NK-92 (cell line): ENCODE results near the gene MAGEA8.
"Not testable (repeated sequence)": the region's sequence is repeated elsewhere in the genome, so short reads cannot be mapped to it uniquely, and the experiment has no call there.

ENCODE experiments used
- DNase-seq: peaks from one replicate; lab custom pipeline; 2025; ENCODE audit not compliant: unreplicated experiment; lab: John Stamatoyannopoulos, UW

The MAGEA8 gene, protein sequence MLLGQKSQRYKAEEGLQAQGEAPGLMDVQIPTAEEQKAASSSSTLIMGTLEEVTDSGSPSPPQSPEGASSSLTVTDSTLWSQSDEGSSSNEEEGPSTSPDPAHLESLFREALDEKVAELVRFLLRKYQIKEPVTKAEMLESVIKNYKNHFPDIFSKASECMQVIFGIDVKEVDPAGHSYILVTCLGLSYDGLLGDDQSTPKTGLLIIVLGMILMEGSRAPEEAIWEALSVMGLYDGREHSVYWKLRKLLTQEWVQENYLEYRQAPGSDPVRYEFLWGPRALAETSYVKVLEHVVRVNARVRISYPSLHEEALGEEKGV

DNA sequence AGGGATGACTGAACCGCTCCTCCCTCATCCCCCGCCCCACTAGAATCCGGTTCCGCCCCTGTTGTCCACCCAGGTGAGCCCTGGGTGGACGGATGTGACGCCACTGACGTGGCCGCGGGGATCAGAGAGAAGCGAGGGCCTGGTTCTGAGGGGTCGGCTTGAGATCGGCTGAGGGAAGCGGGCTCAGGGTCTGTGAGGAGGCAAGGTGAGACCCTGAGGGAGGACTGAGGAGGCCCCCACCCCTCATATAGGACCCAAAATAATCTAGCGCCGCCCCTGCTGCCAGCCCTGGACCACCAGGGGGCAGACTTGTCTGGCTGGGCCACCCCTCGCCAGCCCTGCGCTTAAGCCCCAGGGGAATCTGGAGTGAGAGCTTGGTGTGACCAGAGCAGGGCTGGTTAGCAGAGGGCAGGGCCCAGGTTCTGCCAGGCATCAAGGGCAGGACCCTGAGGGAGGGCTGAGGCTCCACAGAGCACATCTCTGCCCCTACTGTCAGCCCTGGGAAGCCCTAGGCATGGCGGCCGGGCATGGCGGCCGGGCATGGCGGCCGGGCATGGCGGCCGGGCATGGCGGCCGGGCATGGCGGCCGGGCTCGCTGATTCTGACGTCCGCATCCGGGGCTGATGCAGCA is at the start of gene MAGEA8:
MAGEA8 (plus strand) TSS at position 103 of the 631 bp plus-strand sequence. CDS start 3,090 bp downstream, outside the sequence.
- DNase-seq: no peak

DNA sequence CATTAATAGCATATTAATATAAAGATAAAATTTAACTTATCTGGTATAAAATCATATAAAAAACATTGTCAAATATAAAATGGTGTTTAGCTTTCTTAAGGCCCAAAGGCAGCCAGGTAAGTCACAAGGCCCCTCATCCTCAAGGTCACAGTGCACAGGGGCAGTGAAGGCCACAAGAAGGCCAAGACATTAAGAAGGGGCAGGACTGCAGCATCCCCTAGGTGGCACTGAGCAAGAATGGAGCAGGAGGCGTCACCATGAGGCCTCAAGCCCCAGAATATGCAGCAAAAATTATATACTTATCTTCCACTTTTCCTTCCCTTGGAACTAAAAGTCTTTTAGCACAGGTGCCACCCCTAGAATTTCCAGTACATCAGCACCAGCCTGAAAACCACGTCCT is 49.5 kb upstream of the MAGEA8 start:
- DNase-seq: no peak

DNA sequence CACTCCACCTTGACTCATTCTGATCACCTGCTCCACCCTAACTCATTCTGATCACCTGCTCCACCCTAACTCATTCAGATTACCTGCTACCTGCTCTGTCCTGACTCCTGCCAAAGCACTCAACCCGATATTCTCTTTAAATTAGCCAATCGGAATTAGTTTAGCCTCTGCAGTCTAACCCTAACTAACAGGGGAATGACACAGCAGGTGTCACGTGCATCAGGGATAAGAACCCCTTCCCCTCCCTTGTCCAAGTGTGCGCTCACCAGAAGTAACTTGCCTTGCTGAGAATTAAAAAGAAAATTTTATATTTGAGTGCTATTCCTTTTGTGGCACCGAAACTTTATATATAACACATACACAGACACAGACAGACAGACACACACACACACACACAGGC is 44.3 kb upstream of the MAGEA8 start:
- not testable (repeated sequence) for DNase-seq

DNA sequence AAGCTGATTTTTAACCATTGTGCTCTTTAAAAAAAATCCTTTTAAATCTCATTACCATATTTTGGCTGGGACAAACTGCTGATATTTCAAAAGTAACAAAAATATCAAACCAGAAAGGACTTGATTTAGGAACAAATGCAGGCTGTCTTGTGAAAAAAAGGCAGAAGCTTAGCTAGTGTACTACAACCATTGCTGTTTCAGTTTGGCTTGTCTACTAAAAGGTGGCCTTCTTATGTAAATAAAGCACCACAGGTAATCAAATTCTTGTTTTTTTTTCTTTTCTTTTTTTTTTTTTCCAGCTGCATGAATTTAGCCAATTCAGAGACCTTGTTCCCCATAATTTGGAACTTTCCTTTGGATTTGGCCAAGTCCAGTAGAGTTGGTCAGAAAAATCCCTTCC is 43.8 kb upstream of the MAGEA8 start:
- DNase-seq: no peak

DNA sequence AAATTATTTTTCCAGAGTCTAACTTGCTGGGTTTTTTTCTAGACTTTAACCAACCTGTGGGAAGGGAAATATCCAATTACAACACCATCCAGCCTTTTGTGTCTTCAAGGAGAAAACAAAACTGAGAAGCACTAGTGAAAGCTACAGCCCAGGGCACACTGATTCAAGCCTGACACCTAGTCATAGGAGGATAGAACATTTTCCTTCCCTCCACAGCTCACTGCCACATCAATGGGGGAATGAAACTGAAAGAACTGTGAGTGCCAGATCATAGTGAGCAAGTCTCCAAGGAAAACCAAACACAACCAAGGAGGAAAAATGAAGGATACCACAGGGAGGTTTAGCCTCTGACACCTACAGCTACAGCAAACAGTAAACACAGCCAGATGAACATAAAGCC is 43.3 kb upstream of the MAGEA8 start:
- no peak for DNase-seq

DNA sequence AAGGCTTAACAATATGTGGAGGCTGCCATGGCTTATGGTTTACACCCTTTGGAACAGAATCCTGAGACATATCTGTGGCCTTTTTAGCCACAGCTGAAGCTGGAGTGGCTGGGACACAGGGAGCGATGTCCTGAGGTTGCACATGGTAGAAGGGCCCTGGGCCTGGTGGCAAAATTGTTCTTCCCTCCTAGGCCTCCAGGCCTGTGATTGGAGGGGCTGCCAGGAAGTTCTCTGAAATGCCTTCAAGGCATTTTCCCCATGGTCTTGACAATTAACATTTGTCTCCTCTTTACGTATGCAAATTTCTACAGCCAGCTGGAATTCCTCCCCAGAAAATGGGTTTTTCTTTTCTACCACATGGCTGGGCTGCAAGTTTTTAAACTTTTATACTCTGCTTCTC is 39.1 kb upstream of the MAGEA8 start:
- no peak for DNase-seq

DNA sequence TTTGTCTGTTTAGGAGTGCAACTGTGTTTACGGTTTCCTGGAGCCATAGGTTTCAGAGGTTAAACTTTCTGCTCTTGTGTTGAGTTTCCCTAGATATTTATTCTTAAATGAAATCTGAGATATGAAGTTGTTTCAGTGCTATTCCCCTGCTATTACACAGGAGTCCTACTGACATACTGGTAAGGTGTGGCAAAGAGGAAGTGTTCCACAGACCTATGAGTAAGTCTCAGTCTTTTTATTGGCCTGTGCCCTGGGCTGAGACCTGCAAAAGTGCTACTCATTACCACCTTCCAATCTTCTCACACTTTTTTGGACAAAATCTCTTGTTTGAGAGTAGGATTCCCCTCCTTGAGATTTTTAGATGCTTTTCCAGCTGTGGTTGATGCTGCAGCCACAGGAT is 35.6 kb upstream of the MAGEA8 start:
- DNase-seq: no peak

DNA sequence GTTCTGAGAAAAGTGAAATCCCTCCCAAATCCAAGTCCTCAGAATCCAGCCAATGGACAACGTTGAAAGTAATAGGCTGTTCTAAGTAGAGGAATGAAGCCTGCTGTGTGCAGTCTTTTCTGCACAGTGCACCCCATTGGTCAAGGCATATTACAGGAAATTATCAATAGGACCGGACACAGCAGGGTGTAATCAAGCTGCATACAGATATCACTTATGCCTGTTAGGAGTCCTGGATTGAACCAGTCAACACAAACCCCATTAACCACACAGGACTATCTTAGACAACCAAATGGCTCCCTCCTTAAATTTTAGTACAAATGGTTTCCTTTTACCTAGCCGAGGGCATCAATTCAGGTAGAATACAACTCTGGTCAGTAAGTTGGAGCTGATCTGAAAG is 34.2 kb upstream of the MAGEA8 start:
- DNase-seq: no peak

DNA sequence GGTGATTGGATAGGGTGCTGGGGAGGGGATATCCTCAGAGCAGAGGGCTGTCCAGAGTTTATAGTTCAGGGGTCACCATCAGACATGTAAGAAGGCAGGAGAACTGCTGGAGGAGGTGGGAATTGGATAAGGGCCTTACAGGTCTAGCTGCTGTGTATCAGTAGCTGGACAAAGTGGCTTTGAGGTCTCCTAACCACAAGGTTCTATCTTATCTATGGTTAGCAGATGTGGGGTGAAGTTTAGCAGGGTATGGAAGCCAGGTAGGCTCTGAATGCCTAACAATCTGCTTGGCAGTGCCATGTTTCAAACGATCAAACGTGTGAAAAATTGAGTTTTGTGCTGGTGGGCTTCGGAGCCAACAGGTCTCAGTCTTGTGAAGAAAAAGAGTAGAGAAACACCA is 32.1 kb upstream of the MAGEA8 start:
- no peak for DNase-seq

DNA sequence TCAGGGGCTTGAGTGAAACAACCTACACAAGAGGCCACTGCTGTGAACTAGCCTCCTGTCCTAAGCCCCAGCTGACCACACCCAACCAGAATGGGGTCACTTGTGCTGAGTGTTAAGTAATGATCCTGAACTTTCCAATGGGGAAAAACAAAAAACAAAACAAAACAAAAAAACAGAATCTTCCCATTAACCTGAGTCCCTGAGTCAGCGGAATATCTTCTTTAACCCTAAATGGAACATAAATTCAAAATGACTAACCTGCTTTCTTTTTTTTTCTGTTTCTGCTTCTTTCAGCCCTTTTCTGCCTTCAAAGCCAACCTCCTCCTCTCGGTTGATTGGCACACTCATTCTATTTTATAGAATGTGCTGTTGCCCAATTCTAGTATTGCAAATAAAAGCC is 31.2 kb upstream of the MAGEA8 start:
- DNase-seq: no peak

DNA sequence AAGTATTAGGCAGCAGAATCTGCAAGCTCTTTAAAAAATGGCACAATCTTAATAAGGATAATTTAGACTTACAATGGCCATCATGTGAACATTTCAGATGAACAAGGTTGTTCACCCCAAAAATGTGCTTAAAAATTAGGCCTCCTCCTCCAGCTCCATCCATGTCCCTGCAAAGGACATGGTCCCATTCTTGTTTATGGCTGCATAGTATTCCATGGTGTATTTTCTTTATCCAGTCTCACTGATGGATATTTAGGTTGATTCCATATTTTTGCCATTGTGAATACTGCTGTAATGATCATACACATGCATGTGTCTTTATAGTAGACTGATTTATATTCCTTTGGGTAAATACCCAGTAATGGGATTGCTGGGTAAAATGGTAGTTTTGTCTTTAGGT is 29.1 kb upstream of the MAGEA8 start:
- DNase-seq: no peak

DNA sequence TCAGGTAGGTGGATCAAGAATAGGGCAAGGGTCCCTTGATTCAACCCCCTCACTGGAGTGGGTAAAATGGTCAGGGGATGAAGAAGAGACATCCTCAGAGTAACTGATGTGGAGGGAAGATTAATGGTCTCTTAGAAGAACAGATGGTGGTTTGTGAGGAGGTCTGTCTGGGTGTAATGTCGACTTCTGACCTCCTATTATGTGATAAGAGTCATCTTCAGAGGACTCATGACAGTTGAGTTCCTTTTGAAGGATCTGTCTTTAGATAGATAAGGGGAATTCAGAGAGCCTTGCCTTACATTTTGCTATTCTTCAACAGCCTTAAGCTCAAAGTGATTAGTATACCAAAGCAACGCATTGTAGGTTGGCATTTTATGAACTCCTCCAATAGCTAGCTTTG is 27.1 kb upstream of the MAGEA8 start:
- DNase-seq: no peak

DNA sequence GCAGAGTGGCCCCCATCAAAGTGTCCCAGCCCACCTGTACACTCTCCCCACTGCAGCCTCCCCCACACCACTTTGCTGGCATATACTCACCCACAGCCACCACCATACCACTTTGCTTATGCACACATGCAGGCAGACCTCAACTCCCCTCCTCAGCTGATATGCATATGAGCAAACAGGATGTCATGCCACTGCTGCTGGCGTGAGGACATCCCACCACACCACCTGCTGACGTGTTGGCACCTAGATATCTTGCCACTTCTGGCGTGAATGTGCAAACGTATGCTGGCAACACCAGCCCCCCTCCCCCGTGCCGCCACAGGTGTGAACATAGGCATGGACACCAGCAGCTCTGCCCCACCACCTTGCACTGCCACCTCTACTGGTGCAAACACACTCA is 22.4 kb upstream of the MAGEA8 start:
- no peak for DNase-seq

DNA sequence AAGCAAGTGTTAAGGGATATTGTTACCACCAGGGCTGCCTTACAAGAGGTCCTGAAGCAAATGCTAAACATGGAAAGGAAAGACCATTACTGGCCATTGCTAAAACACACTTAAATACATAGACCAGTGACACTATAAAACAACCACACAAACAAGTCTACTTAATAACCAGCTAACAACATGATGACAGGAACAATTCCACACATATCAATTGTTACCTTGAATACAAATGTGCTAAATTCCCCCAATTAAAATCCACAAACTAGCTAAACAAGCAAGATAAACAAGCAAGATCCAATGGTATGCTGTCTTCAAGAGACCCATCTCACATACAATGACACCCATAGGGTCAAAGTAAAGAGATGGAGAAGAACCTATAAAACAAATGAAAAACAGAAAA is 20.5 kb upstream of the MAGEA8 start:
- no peak for DNase-seq

DNA sequence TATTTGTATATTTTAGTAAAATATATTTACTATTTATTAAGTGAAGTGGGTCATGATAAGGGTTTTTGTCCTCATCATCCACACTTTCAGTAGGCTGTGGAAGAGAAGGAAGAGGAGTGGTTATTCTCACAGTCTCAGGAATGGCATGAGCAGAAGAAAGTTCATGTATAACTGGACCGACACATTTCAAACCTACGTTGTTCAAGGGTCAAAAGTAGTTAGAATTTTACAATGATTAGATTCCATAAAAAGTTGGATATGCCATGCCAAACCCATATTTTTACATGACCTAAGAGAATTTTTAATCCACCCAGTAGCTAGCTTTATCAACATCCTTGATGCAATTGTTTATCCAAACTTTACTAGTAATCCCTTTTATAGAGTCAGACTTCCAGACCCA is 15.6 kb upstream of the MAGEA8 start:
- DNase-seq: no peak

DNA sequence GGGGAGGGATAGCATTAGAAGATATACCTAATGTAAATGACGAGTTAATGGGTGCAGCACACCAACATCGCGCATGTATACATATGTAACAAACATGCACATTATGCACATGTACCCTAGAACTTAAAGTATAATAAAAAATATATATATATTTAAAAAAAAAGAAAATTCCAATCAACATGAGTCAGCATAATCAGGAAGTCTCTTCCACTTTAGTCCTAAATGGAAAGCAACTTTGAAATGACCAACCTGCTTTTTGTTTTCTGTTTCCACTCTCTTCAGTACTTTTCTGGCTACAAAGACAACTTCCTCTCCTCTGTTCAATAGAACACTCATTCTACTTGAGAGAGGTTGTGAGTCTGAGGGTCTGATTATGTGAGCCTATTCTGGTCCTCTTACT is 13.5 kb upstream of the MAGEA8 start:
- no peak for DNase-seq

DNA sequence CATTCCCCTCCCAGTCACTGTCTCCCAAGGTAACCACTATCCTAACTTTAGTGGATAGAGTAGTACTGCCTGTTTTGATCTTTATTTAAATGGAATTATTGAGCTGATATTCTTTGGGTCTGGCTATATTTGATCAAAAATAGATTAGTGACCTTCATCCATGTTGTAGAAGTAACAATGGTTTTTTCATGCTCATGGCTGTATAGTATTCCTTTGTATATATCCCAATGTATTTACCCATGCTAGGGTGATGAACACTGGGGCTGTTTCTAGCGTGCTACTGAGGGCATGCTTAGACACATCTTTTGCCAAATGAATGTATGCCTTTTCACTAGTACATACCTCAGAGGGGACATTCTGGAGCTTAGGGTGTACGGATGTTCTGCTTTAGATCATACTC is 10.1 kb upstream of the MAGEA8 start:
- DNase-seq: no peak

DNA sequence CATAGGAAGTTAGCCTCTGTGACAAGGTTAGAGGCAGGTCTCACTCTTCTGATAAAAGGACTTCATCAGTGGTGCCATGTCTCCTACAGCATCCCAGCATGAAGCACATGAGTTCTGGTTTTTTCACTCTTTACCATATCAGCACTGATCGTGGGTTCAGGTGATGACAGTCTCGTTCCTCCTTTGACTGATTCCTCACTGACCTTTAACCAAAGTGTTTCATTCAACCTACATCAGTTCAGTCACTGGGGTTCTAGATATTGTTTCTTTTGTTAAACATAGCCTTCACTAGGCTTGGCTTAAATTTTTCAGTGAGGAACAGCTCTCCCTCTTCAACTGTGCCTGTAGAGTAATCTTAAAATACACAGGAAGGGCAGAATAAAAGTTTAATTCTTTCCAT is 9.6 kb upstream of the MAGEA8 start:
- no peak for DNase-seq

DNA sequence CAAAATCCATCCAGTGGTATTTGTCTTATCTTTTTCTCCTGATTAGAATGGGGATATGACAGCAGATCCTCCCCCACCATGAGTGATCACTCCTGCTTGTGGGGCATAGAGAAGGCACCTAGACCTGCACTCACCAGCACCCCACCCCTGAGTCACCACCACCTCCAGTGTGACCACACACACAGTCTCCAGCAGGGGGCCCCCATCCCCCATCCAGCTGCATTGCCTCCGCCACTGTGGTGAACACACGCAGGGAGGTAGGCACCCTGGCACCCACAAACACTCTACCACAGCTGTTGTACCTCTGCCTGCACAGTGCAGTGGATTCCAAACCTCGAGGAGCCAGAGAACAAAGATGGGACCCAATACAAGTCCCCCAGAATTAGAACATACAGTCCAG is 9.0 kb upstream of the MAGEA8 start:
- DNase-seq: no peak

DNA sequence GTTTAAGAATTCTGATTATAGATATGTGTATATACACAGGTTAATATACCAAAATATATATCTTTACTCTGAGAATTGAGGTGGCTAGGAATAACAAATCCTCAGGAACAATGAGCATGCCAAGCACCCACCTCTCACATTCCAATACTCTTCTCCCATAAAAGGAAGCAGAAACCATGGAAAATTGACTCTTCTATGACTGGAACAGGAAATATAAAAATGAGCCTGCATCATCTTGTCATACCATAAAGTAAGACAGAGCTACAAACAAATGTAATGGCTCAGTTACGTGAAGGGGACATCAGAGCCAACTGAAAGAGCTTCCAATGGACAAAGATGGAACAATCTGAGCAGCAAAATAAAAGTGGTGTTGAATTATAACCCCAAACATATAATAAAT is 3.8 kb upstream of the MAGEA8 start:
- no peak for DNase-seq

DNA sequence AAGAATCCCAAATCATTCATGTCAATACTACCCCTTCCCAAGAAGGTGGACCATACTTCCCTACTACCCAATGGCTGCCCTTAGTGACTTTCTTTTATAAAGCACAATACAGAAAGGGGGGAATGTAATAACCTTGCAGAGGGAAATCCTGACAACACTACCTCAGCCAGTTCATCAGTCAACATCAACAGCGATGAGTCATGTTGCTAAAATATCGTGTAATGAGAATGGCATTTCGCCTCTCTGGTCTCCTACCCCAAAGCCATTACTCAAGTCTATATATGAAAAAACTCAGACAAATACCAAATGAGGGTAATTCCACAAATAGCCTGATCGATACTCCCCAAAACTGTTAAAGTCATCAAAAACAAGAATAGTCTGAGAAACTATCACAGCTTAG is 3.3 kb upstream of the MAGEA8 start:
- DNase-seq: no peak

DNA sequence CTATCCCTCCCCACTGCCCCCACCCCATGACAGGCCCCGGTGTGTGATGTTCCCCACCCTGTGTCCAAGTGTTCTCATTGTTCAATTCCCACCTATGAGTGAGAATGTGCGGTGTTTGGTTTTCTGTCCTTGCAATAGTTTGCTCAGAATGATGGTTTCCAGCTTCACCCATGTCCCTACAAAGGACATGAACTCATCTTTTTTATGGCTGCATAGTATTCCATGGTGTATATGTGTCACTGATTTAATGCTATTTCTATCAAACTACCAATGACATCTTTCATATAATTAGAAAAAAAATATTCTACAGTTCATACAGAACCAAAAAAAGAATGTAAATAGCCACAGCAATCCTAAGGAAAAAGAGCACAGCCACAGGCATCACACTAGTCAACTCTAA is 9.8 kb downstream of the MAGEA8 start:
- not testable (repeated sequence) for DNase-seq

DNA sequence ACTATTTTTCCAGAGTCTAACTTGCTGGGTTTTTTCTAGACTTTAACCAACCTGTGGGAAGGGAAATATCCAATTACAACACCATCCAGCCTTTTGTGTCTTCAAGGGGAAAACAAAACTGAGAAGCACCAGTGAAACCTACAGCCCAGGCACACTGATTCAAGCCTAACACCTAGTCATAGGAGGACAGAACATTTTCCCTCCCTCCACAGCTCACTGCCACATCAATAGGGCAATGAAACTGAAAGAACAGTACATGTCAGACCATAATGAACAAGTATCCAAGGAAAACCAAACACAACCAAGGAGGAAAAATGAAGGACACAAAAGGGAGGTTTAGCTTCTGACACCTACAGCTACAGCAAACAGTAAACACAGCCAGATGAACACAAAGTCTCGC is 17.6 kb downstream of the MAGEA8 start:
- DNase-seq: no peak
